Kidney epithelial cell (primary cell): ENCODE results near the gene SPACA7. TPM values are rescaled to one million over a fixed set of nuclear protein-coding genes. Genes with fewer than 3 reads are reported as not detected.

Source experiments
- DNase-seq: peaks from one replicate; pipeline ENCODE4 v3.0.0-alpha.2; 2010; ENCODE audit warnings: low read depth
- H3K27me3 ChIP-seq: 2 replicates; pipeline ENCODE4 v1.6.0; 2011; ENCODE audit warnings: low read length; ENCODE audit not compliant: control insufficient read depth, insufficient read depth
- H3K36me3 ChIP-seq: 2 replicates; pipeline ENCODE4 v1.5.1; 2011; ENCODE audit warnings: low read length; ENCODE audit not compliant: control insufficient read depth, insufficient read depth
- H3K4me3 ChIP-seq: 2 replicates; pipeline ENCODE4 v1.5.1; 2011; ENCODE audit warnings: low read depth, mild to moderate bottlenecking, control low read depth, low read length
- CTCF ChIP-seq: IDR thresholded peaks from 2 replicates; pipeline ENCODE4 v1.5.1; 2011; ENCODE audit warnings: mild to moderate bottlenecking, moderate library complexity, low read length, control low read depth, inconsistent platforms; ENCODE audit not compliant: insufficient read depth, poor library complexity, severe bottlenecking
- total RNA-seq: library from RNA; depleted of rRNA; stranded (reverse); fragments of >200 nt; gene quantifications from 2 replicates; pipeline ENCODE4 v1.2.3, GENCODE V29; 2015

Gene SPACA7
- total RNA-seq, 1 donor from 2014 or later: not detected

GRCh38 chr13:112450904-112451240, 74.7 kb downstream of the SPACA7 start:
- Histone ChIP-seq H3K36me3 (no peaks in the 10 kb centered on the region), H3K4me3 (no peak overlapping the region), H3K27me3 (peaks cover 7% of the 10 kb centered on the region)
- TF ChIP-seq CTCF: no peak
- DNase-seq: no peak

GRCh38 chr13:112451512-112452379, 75.6 kb downstream of the SPACA7 start:
- TF ChIP-seq CTCF: no peak
- Histone ChIP-seq H3K36me3 (no peaks in the 10 kb centered on the region), H3K27me3 (peaks cover 6% of the 10 kb centered on the region), H3K4me3 (no peak overlapping the region)
- no peak for DNase-seq

GRCh38 chr13:112452380-112453206, 76.4 kb downstream of the SPACA7 start:
- no peak for DNase-seq
- Histone ChIP-seq H3K27me3 (peaks cover 6% of the 10 kb centered on the region), H3K36me3 (no peaks in the 10 kb centered on the region), H3K4me3 (no peak overlapping the region)
- no peak for TF ChIP-seq CTCF

GRCh38 chr13:112453207-112453829, 77.2 kb downstream of the SPACA7 start:
- Histone ChIP-seq H3K36me3 (no peaks in the 10 kb centered on the region), H3K27me3 (peaks cover 6% of the 10 kb centered on the region), H3K4me3 (no peak overlapping the region)
- TF ChIP-seq CTCF: no peak
- no peak for DNase-seq

- Histone ChIP-seq H3K4me3 (no peak overlapping the region), H3K27me3 (peaks cover 6% of the 10 kb centered on the region), H3K36me3 (no peaks in the 10 kb centered on the region)
- no peak for DNase-seq
- no peak for TF ChIP-seq CTCF
These were observed 77.9 kb downstream of the SPACA7 start for GRCh38 chr13:112453874-112454647.
